Upper lobe of left lung (tissue), 6 donors: Measurements from ENCODE around the gene MRNIP. TPM values are rescaled to one million over a fixed set of nuclear protein-coding genes. Genes with fewer than 3 reads are reported as not detected.

Experiments
- ATAC-seq, 2 donors: fragments of 200-7000 bp; cut with Tn5 transposase; one replicate each; pipeline ENCODE4 v1.9.1; 2022; ENCODE audit warnings: mild to moderate bottlenecking in 2 of 2, moderate library complexity in 2 of 2; ENCODE audit not compliant: low FRiP score in 2 of 2
- DNase-seq, 2 donors: peaks; one replicate each; pipeline ENCODE4 v3.0.0-alpha.2; 2019 to 2020
- H3K27ac ChIP-seq, 4 donors: fragments of 200-600 bp; sonication (generic); one replicate each; pipeline ENCODE4 v1.5.1; 2016 to 2019
- H3K27me3 ChIP-seq, 4 donors: fragments of 200-600 bp; sonication (generic); one replicate each; pipeline ENCODE4 v1.5.1; 2017 to 2019
- H3K36me3 ChIP-seq, 4 donors: fragments of 200-600 bp; sonication (generic); one replicate each; pipeline ENCODE4 v1.5.1; 2016 to 2019
- H3K4me1 ChIP-seq, 4 donors: fragments of 200-600 bp; sonication (generic); one replicate each; pipeline ENCODE4 v1.5.1; 2018 to 2019
- H3K4me3 ChIP-seq, 4 donors: fragments of 200-600 bp; sonication (generic); one replicate each; pipeline ENCODE4 v1.5.1; 2017 to 2019; ENCODE audit warnings: mild to moderate bottlenecking in 2 of 4, moderate library complexity in 1 of 4
- H3K9me3 ChIP-seq, 4 donors: fragments of 200-600 bp; sonication (generic); one replicate each; pipeline ENCODE4 v1.5.1; 2018 to 2019
- EP300 ChIP-seq, 4 donors: sonication (generic); formaldehyde crosslinking; IDR thresholded peaks; one replicate each; pipeline ENCODE4 v1.5.1; 2017; ENCODE audit warnings: antibody characterized with exemption in 4 of 4, control low read depth in 2 of 4
- POLR2A ChIP-seq, 4 donors: fragments of 450-650 bp; IDR thresholded peaks; one replicate each; pipeline ENCODE4 v1.5.1; 2016 to 2017; ENCODE audit warnings: antibody characterized with exemption in 4 of 4, mild to moderate bottlenecking in 2 of 4
- POLR2AphosphoS5 ChIP-seq, 2 donors: sonication (generic); formaldehyde crosslinking; IDR thresholded peaks; one replicate each; pipeline ENCODE4 v1.5.1; 2017; ENCODE audit warnings: antibody characterized with exemption in 2 of 2
- WGBS, 2 donors: methylation state at CpG; one replicate each; pipeline ENCODE4 v1.1.5; 2017 to 2018; 5-methylcytosine and 5-hydroxymethylcytosine counted together
- total RNA-seq, 6 donors: library from RNA; depleted of rRNA in 4 of 6; stranded (reverse); fragments of >200 nt in 4 of 6; gene quantifications; one replicate each; pipeline versions ENCODE4 v1.1.0 to v1.2.1, GENCODE V29; 2016 to 2021
- TF ChIP-seq, protein P1 (sequence below), 6 experiments: fragments of 450-650 bp in 4 of 6; fragments of 200-600 bp in 2 of 6; sonication (generic) in 2 of 6; IDR thresholded peaks; one replicate each; pipeline ENCODE4 v1.5.1; 2016 to 2019; ENCODE audit warnings: antibody characterized with exemption in 6 of 6
- donor health status: DM: no; HTN: no; CAD: no; lungs with moderate emphysema.
- donor health status: DM: no; HTN: yes; CAD: no; lungs with severe emphysema.

Gene MRNIP
- total RNA-seq, 6 donors from 2014 or later: 20.7 to 142 (median 33.2) TPM

DNA sequence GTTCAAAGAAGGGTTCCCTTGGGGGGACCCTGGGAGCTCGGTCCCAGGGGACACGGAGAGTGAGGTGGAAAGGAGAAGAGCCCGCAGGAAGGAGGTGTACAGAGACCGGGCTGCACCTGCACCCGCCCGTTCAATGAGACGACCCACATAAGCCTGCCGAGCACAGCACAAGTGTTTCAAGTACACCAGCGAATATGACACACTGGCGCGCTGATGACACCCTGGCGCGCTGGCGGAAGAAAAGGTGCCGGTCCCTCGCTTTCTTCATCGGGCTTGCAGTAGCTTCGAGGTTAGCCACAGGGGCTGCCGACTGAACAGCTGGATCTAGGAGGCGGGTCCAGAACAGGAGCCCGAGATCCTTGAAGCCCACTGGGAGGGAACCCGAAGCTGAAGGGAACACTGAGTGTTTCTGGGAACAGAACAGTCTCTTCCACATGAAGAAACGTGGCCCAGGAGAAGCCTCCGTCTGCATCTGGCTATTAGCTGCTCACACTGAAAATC lies 47.7 kb upstream of the MRNIP start:
- Histone ChIP-seq H3K27ac (peak overlapping the region in 2 of 4 donors; percentile 60 to 84), H3K36me3 (peaks cover 0 to 36% (median 22%) of the 10 kb centered on the region in 4 donors), H3K4me1 (peaks cover 18 to 25% (median 22%) of the 10 kb centered on the region in 4 donors), H3K27me3 (no peaks in the 10 kb centered on the region), H3K9me3 (no peaks in the 10 kb centered on the region), H3K4me3 (peak overlapping the region in 3 of 4 donors; percentile 63 to 82 (median 75))
- no peak for TF ChIP-seq EP300 (IDR thresholded peaks at IDR 0.05)
- 82 to 84% methylated on average over 24 of the region's 24 CpGs for WGBS, 2 donors
- ATAC-seq (no peak), DNase-seq (peak in 1 of 2 donors; percentile 60)

DNA sequence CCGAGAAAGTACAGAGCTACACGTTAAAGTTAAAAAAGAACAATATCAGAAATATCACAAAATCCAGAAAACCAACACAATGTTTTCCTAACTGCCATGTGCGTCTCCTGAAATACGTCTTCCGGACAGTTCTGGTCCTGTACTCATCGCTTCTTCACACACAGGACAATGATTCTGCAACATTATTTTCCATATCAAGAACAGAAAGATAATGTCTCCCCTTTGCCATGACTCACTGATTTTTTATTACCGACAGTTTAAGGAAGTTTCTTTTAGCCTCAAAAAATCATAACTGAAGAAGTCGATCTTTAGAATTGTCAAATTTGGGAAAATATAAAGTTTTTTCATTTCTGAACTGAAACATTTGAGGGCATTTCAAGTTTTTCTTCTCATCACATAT lies 46.5 kb upstream of the MRNIP start:
- 74 to 82% methylated on average over 8 of the region's 8 CpGs for WGBS, 2 donors
- TF ChIP-seq, protein P1, sequence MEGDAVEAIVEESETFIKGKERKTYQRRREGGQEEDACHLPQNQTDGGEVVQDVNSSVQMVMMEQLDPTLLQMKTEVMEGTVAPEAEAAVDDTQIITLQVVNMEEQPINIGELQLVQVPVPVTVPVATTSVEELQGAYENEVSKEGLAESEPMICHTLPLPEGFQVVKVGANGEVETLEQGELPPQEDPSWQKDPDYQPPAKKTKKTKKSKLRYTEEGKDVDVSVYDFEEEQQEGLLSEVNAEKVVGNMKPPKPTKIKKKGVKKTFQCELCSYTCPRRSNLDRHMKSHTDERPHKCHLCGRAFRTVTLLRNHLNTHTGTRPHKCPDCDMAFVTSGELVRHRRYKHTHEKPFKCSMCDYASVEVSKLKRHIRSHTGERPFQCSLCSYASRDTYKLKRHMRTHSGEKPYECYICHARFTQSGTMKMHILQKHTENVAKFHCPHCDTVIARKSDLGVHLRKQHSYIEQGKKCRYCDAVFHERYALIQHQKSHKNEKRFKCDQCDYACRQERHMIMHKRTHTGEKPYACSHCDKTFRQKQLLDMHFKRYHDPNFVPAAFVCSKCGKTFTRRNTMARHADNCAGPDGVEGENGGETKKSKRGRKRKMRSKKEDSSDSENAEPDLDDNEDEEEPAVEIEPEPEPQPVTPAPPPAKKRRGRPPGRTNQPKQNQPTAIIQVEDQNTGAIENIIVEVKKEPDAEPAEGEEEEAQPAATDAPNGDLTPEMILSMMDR (IDR thresholded peaks at IDR 0.05): no peak
- no peak for TF ChIP-seq POLR2AphosphoS5 (IDR thresholded peaks at IDR 0.05)
- TF ChIP-seq EP300 (IDR thresholded peaks at IDR 0.05): no peak
- TF ChIP-seq POLR2A (IDR thresholded peaks at IDR 0.05): no peak
- DNase-seq (no peak), ATAC-seq (no peak)
- Histone ChIP-seq H3K27ac (no peak overlapping the region), H3K4me1 (peaks cover 18 to 25% (median 22%) of the 10 kb centered on the region in 4 donors), H3K36me3 (peaks cover 0 to 36% (median 24%) of the 10 kb centered on the region in 4 donors), H3K27me3 (no peaks in the 10 kb centered on the region), H3K9me3 (no peaks in the 10 kb centered on the region), H3K4me3 (no peak overlapping the region)

DNA sequence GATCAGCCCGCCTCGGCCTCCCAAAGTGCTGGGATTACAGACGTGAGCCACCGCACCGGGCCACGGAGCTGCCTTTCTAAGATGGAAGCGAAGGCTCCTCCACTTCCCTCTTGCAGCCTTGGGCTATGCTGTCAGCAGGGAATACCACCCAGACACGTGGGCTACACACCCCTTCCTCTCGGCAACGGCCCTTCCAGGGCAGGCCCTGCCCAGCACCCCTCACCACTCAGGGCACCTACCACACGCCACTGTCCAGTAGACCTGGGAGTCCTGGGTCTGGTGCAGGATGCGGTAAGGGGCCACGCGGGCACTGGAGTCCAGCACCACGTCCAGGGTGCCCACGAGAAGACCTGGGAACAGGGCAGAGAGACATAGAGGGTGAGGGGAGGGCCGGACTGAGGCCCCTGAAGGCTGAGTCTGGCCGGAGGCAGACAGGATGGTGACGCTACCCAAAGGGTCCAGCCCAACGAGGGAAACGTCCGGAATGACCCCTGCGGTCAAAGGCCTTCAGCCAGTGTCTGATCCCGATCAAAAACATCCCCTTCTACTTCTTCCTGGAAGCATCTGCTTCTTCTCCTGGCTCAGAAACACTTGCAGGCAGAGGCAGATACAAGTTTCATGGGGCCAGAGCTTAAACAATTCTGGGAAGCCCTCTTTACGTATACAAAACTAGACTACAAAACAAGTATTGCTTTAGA lies 46.0 kb upstream of the MRNIP start:
- H3K9me3 ChIP-seq: no peaks in the 10 kb centered on the region
- ATAC-seq (no peak), DNase-seq (peak in 1 of 2 donors; percentile 65)
- peaks cover 18 to 25% (median 22%) of the 10 kb centered on the region in 4 donors for H3K4me1 ChIP-seq
- 91 to 94% methylated on average over 20 to 24 of the region's 25 CpGs for WGBS, 2 donors
- no peak for TF ChIP-seq POLR2AphosphoS5 (IDR thresholded peaks at IDR 0.05)
- TF ChIP-seq POLR2A (IDR thresholded peaks at IDR 0.05): no peak
- H3K4me3 ChIP-seq: no peak overlapping the region
- peaks cover 0 to 37% (median 26%) of the 10 kb centered on the region in 4 donors for H3K36me3 ChIP-seq
- no peaks in the 10 kb centered on the region for H3K27me3 ChIP-seq
- H3K27ac ChIP-seq: no peak overlapping the region

DNA sequence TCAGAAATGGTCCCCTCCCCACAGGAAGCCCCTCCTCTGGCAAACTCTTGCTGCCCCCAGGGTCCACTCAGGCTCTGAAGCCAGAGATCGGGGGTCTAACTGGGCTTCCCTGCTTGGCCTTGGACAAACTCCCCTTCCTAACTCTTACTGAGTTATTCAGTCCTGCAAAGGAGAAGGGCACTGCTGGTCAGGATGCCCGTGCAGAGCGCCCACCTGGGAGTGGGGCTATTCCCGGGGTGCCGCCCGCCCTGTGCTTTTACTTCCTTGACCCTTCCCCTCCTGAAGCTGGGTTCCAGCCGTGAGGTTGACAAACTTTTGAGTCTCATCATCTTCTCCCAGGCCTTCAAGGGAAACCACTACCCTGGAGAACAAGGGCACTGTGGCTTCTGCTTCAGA lies 44.1 kb upstream of the MRNIP start:
- Histone ChIP-seq H3K36me3 (peaks cover 14 to 56% (median 44%) of the 10 kb centered on the region in 4 donors), H3K27ac (no peak overlapping the region), H3K4me1 (peaks cover 13 to 16% (median 13%) of the 10 kb centered on the region in 4 donors), H3K9me3 (no peaks in the 10 kb centered on the region), H3K27me3 (no peaks in the 10 kb centered on the region), H3K4me3 (no peak overlapping the region)
- peak in 1 of 2 donors; percentile 49 for DNase-seq
- no peak for ATAC-seq
- WGBS, 2 donors: 92 to 98% methylated on average over 6 to 7 of the region's 7 CpGs
- TF ChIP-seq EP300 (IDR thresholded peaks at IDR 0.05) (no peak), POLR2AphosphoS5 (IDR thresholded peaks at IDR 0.05) (no peak)
- TF ChIP-seq, protein P1 (IDR thresholded peaks at IDR 0.05): no peak

DNA sequence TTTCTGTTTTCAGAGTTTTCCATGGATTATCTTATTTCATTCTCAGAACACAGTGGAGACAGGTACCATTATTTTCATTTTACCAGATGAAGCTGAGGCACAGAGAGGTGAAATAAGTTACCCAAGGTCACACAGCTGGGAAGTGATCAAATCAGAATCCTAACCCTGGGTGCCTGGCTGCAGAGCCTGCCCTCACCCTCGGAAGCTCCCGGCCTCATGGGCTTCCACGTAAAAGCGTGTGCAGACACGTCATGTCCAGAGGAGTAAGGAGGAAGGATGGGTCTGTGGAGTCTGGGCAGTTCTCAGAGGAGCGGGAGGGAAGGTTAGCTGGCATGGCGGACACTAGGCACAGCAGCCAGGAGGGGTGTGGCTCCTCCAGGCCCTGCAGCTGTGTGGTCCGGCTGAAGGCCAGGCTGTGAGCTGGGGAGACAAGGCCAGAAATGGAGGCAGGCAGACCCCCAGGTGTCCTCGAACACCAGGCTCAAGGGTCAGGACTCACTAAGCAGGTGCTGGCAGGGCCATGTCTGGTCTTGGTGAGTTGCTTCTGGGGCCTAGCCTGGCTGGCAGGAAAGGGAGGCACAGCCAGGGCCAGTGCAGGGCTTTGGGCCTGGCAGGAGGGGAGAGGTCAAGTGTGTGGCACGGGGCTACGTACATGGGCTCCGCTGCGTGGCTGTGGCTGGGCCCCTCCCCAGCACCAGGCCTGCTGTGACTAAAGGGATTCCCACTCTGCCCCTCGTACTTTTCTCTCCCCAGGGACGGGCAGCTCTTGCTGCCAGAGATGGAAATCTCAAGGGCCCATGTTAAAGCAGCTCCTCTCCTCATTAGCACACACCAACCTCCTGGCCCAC lies 43.5 kb upstream of the MRNIP start:
- ATAC-seq: no peak
- no peak overlapping the region for H3K27ac ChIP-seq
- H3K36me3 ChIP-seq: peaks cover 20 to 62% (median 50%) of the 10 kb centered on the region in 4 donors
- no peak overlapping the region for H3K4me3 ChIP-seq
- 90 to 91% methylated on average over 9 to 15 of the region's 15 CpGs for WGBS, 2 donors
- no peaks in the 10 kb centered on the region for H3K27me3 ChIP-seq
- TF ChIP-seq POLR2AphosphoS5 (IDR thresholded peaks at IDR 0.05) (no peak), POLR2A (IDR thresholded peaks at IDR 0.05) (no peak), EP300 (IDR thresholded peaks at IDR 0.05) (no peak)
- TF ChIP-seq, protein P1 (IDR thresholded peaks at IDR 0.05): no peak
- no peaks in the 10 kb centered on the region for H3K9me3 ChIP-seq
- DNase-seq: peak in 1 of 2 donors; percentile 46
- H3K4me1 ChIP-seq: peaks cover 13 to 14% (median 13%) of the 10 kb centered on the region in 4 donors
